GM11168 (cell line): ENCODE data around the gene CNTN4.

ENCODE experiments used
- in situ Hi-C: fragments of 300-500 bp; cut with MboI; formaldehyde crosslinking; loops from one replicate; pipeline ENCODE4 v1.12.0; 2022; ENCODE audit warnings: low sequenced_read_pairs; ENCODE audit not compliant: unreplicated experiment

CNTN4 gene

GRCh38 chr3:2568156-2568555 is 469.5 kb downstream of the CNTN4 start:
- in situ Hi-C loops, result no loop called here

- in situ Hi-C loops, result no loop called here
Measured at GRCh38 chr3:2568929-2569328, 470.3 kb downstream of the CNTN4 start.

- in situ Hi-C loops, result no loop called here
Measured at GRCh38 chr3:2577571-2577970, 478.9 kb downstream of the CNTN4 start.

GRCh38 chr3:2578560-2578959 is 479.9 kb downstream of the CNTN4 start:
- in situ Hi-C loops, result no loop called here

- in situ Hi-C loops, result no loop called here
Measured at GRCh38 chr3:2579206-2579605, 480.5 kb downstream of the CNTN4 start.

- in situ Hi-C loops, result no loop called here
Measured at GRCh38 chr3:2583046-2583445, 484.4 kb downstream of the CNTN4 start.

- in situ Hi-C loops, result no loop called here
Measured at GRCh38 chr3:2589336-2589969, 490.8 kb downstream of the CNTN4 start.

GRCh38 chr3:2595486-2595885 is 496.8 kb downstream of the CNTN4 start:
- in situ Hi-C loops, result no loop called here

GRCh38 chr3:2597615-2598014 is 498.9 kb downstream of the CNTN4 start:
- in situ Hi-C loops, result no loop called here

GRCh38 chr3:2599471-2599870 is 500.8 kb downstream of the CNTN4 start:
- in situ Hi-C loops, result no loop called here

GRCh38 chr3:2603692-2604289 is 505.1 kb downstream of the CNTN4 start:
- in situ Hi-C loops, result no loop called here

GRCh38 chr3:2614578-2614977 is 515.9 kb downstream of the CNTN4 start:
- in situ Hi-C loops, result no loop called here

- in situ Hi-C loops, result no loop called here
Measured at GRCh38 chr3:2615080-2615479, 516.4 kb downstream of the CNTN4 start.

- in situ Hi-C loops, result no loop called here
Measured at GRCh38 chr3:2623436-2623835, 524.8 kb downstream of the CNTN4 start.

- in situ Hi-C loops, result no loop called here
Measured at GRCh38 chr3:2628117-2628516, 529.5 kb downstream of the CNTN4 start.

GRCh38 chr3:2635511-2635910 is 536.8 kb downstream of the CNTN4 start:
- in situ Hi-C loops, result no loop called here

- in situ Hi-C loops, result no loop called here
Measured at GRCh38 chr3:2643606-2644005, 544.9 kb downstream of the CNTN4 start.

- in situ Hi-C loops, result no loop called here
Measured at GRCh38 chr3:2645001-2645400, 546.3 kb downstream of the CNTN4 start.

GRCh38 chr3:2650746-2651145 is 552.1 kb downstream of the CNTN4 start:
- in situ Hi-C loops, result no loop called here

- in situ Hi-C loops, result no loop called here
Measured at GRCh38 chr3:2652386-2652785, 553.7 kb downstream of the CNTN4 start.

- in situ Hi-C loops, result no loop called here
Measured at GRCh38 chr3:2653706-2654105, 555.0 kb downstream of the CNTN4 start.

GRCh38 chr3:2655229-2655701 is 556.6 kb downstream of the CNTN4 start:
- in situ Hi-C loops, result no loop called here
